Sigmoid colon (tissue), 7 donors: Measurements from ENCODE around the gene COPS3. TPM values are rescaled to one million over a fixed set of nuclear protein-coding genes. Genes with fewer than 3 reads are reported as not detected.

Experiments
- DNase-seq: peaks from one replicate; pipeline ENCODE4 v3.0.0-alpha.2; 2019
- H3K27ac ChIP-seq, 4 donors: fragments of 200-600 bp; sonication (generic); one replicate each; pipeline ENCODE4 v1.5.1; 2016 to 2019; ENCODE audit warnings: mild to moderate bottlenecking in 1 of 4
- H3K27me3 ChIP-seq, 3 donors: fragments of 200-600 bp; sonication (generic); one replicate each; pipeline ENCODE4 v1.5.1; 2019; ENCODE audit warnings: mild to moderate bottlenecking in 1 of 3
- H3K36me3 ChIP-seq, 4 donors: fragments of 200-600 bp; sonication (generic); one replicate each; pipeline ENCODE4 v1.5.1; 2016 to 2019
- H3K4me1 ChIP-seq, 4 donors: fragments of 200-600 bp; sonication (generic); one replicate each; pipeline ENCODE4 v1.5.1; 2017 to 2019
- H3K4me3 ChIP-seq, 4 donors: fragments of 200-600 bp; sonication (generic); one replicate each; pipeline ENCODE4 v1.5.1; 2017 to 2019; ENCODE audit warnings: mild to moderate bottlenecking in 2 of 4, moderate library complexity in 1 of 4
- H3K9me3 ChIP-seq, 4 donors: fragments of 200-600 bp in 3 of 4; sonication (generic) in 3 of 4; one replicate each; pipeline versions ENCODE4 v1.5.1 to v1.6.1; 2013 to 2019
- EP300 ChIP-seq, 4 donors: sonication (generic); formaldehyde crosslinking; IDR thresholded peaks; one replicate each; pipeline ENCODE4 v1.6.1; 2017; ENCODE audit warnings: antibody characterized with exemption in 4 of 4
- POLR2A ChIP-seq, 2 donors: fragments of 450-650 bp; IDR thresholded peaks; one replicate each; pipeline ENCODE4 v1.6.1; 2016; ENCODE audit warnings: antibody characterized with exemption in 2 of 2, mild to moderate bottlenecking in 2 of 2, moderate library complexity in 2 of 2
- POLR2AphosphoS5 ChIP-seq, 4 donors: sonication (generic); formaldehyde crosslinking; IDR thresholded peaks; one replicate each; pipeline ENCODE4 v1.6.1; 2017; ENCODE audit warnings: antibody characterized with exemption in 4 of 4
- WGBS, 2 donors: extraction: QIAGEN DNeasy Blood & Tissue Kit; methylation state at CpG; one replicate each; pipeline ENCODE4 v1.1.7; 2013; 5-methylcytosine and 5-hydroxymethylcytosine counted together
- intact Hi-C: fragments of 100-400 bp; cut with DNase I; formaldehyde crosslinking; loops from one replicate; pipeline ENCODE4 v1.15.1; 2023
- polyA plus RNA-seq, 3 donors: library from polyadenylated mRNA; stranded (reverse); fragments of 200-250 nt; gene quantifications; one replicate each; pipeline ENCODE4 v1.2.3, GENCODE V29; 2013
- total RNA-seq, 4 donors: library from RNA; depleted of rRNA; stranded (reverse); fragments of >200 nt; gene quantifications; one replicate each; pipeline ENCODE4 v1.1.0, GENCODE V29; 2016
- TF ChIP-seq, protein P1 (sequence below), 4 experiments: fragments of 450-650 bp in 3 of 4; fragments of 200-600 bp in 1 of 4; IDR thresholded peaks; one replicate each; pipeline ENCODE4 v1.5.1; 2016 to 2019; ENCODE audit warnings: antibody characterized with exemption in 4 of 4, mild to moderate bottlenecking in 3 of 4, moderate library complexity in 2 of 4
- donor health status: healthy with polysubstance abuse.
- donor health status: Bipolar disorder and iron deficiency.
- donor health status: healthy.

Gene COPS3
- total and polyA plus RNA-seq, 7 donors = 44.6 to 105 (median 56.8) TPM

DNA sequence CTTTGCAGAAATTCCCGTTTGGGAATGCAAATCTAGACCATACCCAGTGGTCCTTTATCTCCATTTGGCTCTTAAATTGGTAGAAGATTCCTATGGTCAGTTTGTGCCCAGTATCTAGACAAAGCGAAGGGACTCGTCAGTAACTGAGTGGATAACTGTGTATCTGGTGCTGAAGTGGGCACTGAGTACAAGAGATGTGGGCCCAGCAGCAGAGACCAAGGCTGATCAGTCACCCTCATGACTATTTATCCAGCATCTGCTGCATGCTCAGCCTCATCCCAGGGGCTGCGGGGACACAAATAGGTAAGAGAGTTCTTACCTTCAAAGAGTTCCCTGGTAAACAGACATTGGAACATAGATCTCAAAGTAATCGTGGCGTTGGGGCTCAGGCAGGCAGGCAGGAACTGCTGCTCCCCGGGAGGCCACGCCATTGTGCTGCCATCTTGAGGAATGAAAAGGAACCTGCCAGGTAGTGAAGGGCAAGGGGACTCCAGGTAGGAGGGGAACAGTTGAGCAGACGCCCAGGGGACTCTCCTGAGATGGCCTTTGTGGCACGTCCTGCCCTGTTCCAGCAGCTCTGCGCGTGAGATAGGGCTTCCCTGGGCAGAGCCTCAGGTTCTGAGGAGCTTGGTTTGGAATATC is 32.4 kb upstream of the COPS3 start:
- H3K4me3 ChIP-seq = no peak overlapping the region
- peaks cover 0 to 39% (median 2%) of the 10 kb centered on the region in 4 donors for H3K36me3 ChIP-seq
- peak; percentile 55 for DNase-seq
- no peak for TF ChIP-seq POLR2AphosphoS5 (IDR thresholded peaks at IDR 0.05)
- TF ChIP-seq, protein P1, sequence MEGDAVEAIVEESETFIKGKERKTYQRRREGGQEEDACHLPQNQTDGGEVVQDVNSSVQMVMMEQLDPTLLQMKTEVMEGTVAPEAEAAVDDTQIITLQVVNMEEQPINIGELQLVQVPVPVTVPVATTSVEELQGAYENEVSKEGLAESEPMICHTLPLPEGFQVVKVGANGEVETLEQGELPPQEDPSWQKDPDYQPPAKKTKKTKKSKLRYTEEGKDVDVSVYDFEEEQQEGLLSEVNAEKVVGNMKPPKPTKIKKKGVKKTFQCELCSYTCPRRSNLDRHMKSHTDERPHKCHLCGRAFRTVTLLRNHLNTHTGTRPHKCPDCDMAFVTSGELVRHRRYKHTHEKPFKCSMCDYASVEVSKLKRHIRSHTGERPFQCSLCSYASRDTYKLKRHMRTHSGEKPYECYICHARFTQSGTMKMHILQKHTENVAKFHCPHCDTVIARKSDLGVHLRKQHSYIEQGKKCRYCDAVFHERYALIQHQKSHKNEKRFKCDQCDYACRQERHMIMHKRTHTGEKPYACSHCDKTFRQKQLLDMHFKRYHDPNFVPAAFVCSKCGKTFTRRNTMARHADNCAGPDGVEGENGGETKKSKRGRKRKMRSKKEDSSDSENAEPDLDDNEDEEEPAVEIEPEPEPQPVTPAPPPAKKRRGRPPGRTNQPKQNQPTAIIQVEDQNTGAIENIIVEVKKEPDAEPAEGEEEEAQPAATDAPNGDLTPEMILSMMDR (IDR thresholded peaks at IDR 0.05) = peak in 2 of 4 experiments; percentile 16 to 19
- no peaks in the 10 kb centered on the region for H3K4me1 ChIP-seq
- WGBS, 2 donors = 48 to 56% methylated on average over 12 of the region's 12 CpGs
- H3K27me3 ChIP-seq = no peaks in the 10 kb centered on the region
- no peaks in the 10 kb centered on the region for H3K9me3 ChIP-seq
- H3K27ac ChIP-seq = no peak overlapping the region
- intact Hi-C loops = no loop called here

DNA sequence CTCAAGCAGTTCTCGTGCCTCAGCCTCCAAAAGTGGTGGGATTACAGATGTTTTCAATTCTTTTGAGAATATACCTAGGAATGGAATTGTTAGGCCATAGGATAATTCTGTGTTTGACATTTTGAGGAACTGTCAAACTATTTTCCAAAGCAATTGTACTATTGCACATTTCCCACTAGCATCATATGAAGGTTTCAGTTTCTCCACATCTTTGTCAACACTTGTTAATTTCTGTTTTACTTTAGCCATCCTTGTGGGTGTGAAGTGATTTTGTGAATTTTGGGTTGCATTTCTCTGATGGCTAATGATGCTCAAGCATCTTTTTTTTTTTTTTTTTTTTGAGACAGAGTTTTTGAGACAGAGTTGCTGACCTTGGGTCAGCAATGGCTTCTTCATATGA is 28.3 kb upstream of the COPS3 start:
- no peak for DNase-seq
- no peak overlapping the region for H3K4me3 ChIP-seq
- H3K36me3 ChIP-seq = peaks cover 0 to 34% (median 2%) of the 10 kb centered on the region in 4 donors
- no peaks in the 10 kb centered on the region for H3K27me3 ChIP-seq
- H3K27ac ChIP-seq = no peak overlapping the region
- 89 to 96% methylated on average over 1 of the region's 1 CpG for WGBS, 2 donors
- intact Hi-C loops = loop anchor here (10.0 kb wide), 1 partner anchor 165 kb away; no protein-coding TSS in a partner anchor
- peaks cover 0 to 8% (median under 1%) of the 10 kb centered on the region in 4 donors for H3K4me1 ChIP-seq
- no peaks in the 10 kb centered on the region for H3K9me3 ChIP-seq
- TF ChIP-seq EP300 (IDR thresholded peaks at IDR 0.05) = no peak
- TF ChIP-seq POLR2AphosphoS5 (IDR thresholded peaks at IDR 0.05) = no peak
- TF ChIP-seq, protein P1 (IDR thresholded peaks at IDR 0.05) = no peak
- TF ChIP-seq POLR2A (IDR thresholded peaks at IDR 0.05) = no peak

DNA sequence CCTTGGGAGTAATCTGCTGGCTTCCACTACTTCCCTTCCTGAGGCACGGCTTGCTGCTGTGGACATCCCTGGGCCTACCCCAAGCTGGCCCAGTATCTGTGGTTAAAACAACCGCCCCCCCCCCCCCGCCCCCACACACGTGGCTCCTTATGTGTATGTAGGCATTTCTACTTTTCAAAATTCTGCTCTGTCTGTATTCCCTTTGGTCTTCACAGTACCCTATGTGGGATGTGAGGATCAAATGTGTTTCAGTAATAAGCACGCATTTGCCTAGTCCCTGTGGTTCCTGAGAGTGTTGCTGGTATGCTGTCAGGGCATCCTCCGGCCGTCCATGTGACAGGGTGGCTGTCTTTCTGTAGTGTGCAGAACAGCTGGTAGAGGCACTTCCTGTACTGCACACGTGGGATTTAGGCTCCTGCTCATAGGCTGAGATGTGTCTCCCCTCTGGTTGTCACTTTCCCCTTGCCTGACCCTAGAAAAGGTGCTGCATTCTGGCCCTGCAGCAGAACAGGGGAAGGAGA is 24.3 kb upstream of the COPS3 start:
- Histone ChIP-seq H3K9me3 (no peaks in the 10 kb centered on the region), H3K27me3 (no peaks in the 10 kb centered on the region), H3K4me1 (peaks cover 0 to 25% (median 12%) of the 10 kb centered on the region in 4 donors), H3K27ac (no peak overlapping the region), H3K4me3 (no peak overlapping the region), H3K36me3 (peaks cover 0 to 17% (median 2%) of the 10 kb centered on the region in 4 donors)
- TF ChIP-seq, protein P1 (IDR thresholded peaks at IDR 0.05) = no peak
- TF ChIP-seq POLR2A (IDR thresholded peaks at IDR 0.05) (no peak), POLR2AphosphoS5 (IDR thresholded peaks at IDR 0.05) (no peak), EP300 (IDR thresholded peaks at IDR 0.05) (no peak)
- intact Hi-C loops = loop anchor here (10.0 kb wide), 1 partner anchor 161 kb away; no protein-coding TSS in a partner anchor
- no peak for DNase-seq
- 36 to 55% methylated on average over 8 of the region's 8 CpGs for WGBS, 2 donors

DNA sequence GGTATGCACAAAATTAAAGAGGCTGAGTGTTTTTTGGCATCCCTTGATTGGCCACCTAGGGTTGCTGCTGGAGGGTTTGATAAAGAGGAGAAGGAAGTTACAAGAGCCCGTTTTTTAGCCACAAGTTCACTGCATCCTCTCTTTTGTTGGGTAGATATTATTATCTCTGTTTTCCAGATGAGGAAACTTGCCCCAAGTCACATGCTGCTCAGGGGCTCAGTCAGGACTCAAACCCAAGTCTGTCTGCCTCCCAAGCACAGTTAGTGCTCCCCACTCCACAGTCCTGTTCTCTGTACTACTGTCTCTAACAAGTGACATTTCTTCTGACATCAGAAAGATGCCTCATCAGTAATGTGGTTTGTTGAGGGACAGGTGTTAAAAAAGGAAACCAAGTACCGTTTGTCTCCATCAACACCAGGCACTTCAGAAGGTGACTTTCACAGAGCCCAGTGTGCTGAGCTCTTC is 23.5 kb upstream of the COPS3 start:
- Histone ChIP-seq H3K9me3 (no peaks in the 10 kb centered on the region), H3K36me3 (peaks cover 0 to 12% (median 2%) of the 10 kb centered on the region in 4 donors), H3K27ac (no peak overlapping the region), H3K4me3 (no peak overlapping the region), H3K4me1 (peaks cover 0 to 27% (median 14%) of the 10 kb centered on the region in 4 donors), H3K27me3 (no peaks in the 10 kb centered on the region)
- WGBS, 2 donors = 38 to 77% methylated on average over 2 of the region's 2 CpGs
- TF ChIP-seq POLR2A (IDR thresholded peaks at IDR 0.05) (no peak), POLR2AphosphoS5 (IDR thresholded peaks at IDR 0.05) (no peak), EP300 (IDR thresholded peaks at IDR 0.05) (no peak)
- TF ChIP-seq, protein P1 (IDR thresholded peaks at IDR 0.05) = no peak
- no peak for DNase-seq
- intact Hi-C loops = loop anchor here (10.0 kb wide), 1 partner anchor 160 kb away; no protein-coding TSS in a partner anchor
